ENCODE measurements around the gene ABCC4. TPM values are rescaled to one million over a fixed set of nuclear protein-coding genes. Genes with fewer than 3 reads are reported as not detected.

Gene ABCC4
- polyA plus RNA-seq, 12 donors = 2.2 to 4.9 (median 3.1) TPM; not detected in 1

DNA sequence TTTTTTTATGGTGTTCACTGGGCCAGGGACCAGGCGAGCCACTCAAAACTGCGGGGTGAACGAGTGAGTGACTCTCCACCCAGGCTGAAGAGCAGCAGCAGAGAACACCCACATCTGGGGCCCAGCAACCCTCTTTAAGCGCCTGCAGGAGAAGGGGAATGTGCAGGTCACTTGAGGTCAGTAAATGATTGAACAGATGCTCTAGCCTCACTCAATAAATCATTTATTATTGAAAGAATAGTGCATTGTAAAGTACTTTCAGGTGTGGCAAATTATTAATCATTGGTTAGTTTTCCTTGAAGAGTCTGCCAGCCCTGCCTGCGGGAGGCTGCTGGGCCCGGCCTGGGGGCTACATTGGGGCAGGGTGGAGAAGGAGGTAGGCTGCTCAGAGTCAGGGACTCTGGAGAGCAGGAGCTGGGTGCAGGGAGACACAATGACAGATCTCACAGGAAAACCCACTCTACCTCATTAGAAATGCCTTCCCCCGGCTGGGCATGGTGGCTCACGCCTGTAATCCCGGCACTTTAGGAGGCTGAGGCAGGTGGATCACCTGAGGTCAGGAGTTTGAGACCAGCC lies 42.5 kb downstream of the ABCC4 start:
- DNase-seq = no peak

DNA sequence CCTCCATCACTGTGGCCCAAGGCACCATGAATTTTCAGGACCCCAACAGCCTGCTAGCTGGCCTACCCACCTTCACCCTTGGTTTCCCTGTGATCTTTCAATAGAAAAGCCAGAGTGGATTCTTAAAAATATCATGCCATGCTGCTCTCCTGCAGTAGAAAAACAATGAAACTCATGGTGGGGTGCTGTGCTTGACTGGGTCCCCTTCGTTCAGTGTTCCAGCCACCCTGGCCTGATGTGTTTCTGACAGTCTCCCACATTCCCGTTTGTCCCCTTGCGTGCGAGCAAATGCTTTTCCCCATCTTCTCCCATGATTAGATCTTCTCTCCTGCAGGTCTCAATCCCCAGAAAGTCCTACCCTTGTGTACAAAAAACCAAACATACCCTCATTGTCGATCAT lies 43.2 kb downstream of the ABCC4 start:
- DNase-seq = no peak

DNA sequence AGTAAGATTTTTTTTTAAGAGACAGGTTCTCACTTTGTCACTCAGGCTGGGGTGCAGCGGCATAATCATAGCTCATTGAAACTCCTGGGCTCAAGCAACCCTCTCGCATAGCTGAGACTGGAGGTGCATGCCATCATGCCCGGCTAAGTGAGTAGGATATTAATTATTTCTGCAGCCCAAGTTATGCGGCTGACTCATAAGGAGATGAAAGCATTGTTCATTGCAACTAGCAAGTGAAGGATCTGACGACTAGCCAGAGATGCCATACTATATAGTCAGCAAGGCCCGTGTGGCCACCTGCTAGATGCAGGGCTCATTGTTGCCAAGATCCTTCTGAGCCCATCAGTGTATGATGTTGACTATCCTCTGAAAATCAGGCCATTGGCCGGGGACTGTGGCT lies 45.2 kb downstream of the ABCC4 start:
- DNase-seq = no peak

DNA sequence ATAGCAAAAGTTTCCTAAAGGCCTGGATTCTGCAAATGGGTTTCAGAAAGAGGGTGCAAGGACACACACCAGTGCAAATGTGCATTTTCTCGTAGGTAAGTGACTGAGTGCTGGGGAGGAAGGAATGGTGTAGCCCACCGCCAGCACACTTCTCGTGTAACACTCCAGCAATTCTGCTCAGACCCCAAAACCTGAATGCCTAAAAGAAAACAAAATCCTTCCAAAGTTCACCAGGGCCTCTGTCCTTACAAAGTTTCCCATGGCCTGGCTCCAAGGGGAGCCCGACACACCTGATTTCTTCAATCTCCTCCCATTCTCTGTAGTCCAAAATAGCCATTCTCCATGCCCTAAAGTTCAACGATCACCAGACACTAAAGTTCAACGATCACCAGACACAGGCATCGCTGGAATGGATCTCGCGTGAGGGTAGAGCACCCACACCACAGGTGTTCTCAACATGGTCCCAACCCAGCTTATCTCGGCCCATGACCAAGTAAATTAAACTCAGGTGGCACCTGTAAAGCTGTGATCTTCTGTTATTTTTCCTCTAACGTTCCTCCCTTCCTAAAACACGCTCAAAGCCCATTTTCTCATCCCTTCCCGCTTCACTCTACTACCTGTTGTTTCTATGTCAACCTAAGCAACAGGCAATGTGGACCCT lies 46.0 kb downstream of the ABCC4 start:
- DNase-seq = no peak

DNA sequence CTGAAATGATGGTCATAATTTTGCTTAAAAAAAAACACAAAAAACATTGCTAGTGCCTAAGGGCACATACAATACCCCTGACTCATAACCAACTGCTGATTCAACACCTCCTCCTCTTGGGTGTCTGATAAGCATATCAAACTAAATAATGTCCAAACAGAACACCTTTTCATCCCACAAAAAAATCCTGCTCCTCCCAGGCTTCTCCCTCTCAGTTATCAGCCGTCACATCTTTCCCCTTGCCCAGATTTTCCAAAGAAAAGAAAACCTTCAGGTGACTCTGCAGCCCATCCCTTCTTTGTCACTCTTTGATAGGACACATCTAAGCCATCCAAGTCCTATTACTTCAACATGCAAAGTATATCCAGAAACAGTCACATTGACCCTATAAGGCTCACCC lies 46.9 kb downstream of the ABCC4 start:
- DNase-seq = no peak

DNA sequence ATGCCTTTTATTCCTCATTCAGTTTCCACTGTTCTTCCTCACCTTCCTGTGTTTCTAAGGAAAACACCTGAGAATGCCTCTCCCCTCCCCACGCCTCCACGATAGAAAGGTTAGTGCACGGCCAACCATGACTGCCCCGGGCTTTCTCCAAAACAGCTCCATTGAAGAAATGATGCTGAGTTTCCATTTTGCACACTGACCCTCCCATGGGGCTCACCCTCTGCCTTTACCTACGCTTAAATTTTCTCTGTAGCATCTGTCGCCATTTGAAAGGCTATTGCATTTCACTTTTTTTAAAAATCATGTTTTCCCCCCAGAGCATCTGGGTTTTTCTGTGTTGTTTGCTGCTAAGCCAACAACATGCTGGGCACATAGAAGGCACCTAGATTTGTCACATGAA lies 48.2 kb downstream of the ABCC4 start:
- DNase-seq = no peak

DNA sequence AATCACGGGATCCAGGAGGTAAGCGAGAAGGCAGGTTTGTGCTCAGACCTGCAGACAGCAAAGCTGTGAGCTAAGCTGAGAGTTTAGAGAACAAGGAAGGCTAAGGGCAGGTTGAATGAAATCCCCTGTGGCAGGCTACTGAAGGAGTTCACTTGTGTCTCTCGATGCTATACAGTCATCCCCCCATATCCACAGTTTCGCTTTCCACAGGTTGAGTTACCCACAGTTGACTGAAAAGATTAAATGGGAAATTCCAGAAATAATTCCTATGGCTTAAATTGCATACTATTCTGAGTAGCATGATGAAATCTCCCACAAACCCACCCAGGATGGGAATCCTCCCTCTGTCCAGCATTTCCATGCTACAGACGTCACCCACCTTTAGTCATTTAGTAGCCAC lies 49.6 kb downstream of the ABCC4 start:
- DNase-seq = no peak

DNA sequence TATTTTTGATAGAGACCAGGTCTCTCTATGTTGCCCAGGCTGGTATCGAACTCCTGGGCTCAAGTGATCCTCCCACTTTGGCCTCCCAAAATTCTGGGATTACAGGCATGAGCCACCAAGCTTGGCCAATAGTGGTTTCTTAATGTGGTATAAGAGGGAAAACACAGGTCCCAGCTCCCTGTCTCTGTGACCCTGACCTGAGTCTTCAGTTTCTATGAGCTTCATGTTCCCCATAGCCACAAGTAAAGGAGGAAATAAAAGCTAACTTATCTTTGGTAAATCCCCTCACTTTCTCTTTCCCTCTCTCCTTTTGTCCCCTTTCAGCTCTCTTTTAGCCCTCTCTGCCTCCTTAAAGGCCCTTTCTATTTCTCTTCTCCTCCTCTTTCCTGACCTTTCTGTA lies 50.3 kb downstream of the ABCC4 start:
- no peak for DNase-seq

DNA sequence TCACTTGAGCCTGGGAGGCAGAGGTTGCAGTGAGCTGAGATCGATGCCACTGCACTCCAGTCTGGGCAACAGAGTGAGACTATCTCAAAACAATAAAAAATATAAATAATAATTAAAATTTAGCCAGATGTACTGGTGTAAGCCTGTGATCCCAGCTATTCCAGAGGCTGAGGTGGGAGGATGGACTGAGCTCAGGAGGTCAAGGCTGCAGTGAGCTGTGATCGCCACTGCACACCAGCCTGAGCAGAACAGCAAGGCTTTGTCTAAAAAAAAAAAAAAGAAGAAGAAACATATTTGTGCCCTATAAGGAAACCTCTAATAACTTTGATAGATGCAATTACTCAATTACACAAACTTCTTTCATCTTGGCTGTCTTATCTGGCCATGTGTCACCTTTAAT lies 52.3 kb downstream of the ABCC4 start:
- no peak for DNase-seq

DNA sequence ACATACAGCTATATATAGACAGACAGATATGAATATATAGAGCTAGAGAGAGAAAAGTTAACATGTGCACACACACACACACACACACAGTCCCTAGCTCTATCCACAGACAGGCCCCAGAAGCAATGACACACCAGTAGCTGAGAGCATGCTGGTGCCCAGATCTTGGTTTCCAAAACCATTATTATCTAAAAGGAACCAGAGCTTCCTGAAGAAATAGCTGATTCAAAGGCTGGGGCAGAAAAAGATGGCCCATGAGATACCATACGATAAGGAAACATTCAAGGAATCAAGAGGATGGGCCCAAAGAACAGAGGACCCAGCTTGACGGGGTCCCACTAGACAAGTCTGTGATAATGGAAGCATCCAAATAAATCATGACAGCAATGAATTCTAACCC lies 53.4 kb downstream of the ABCC4 start:
- DNase-seq = no peak

DNA sequence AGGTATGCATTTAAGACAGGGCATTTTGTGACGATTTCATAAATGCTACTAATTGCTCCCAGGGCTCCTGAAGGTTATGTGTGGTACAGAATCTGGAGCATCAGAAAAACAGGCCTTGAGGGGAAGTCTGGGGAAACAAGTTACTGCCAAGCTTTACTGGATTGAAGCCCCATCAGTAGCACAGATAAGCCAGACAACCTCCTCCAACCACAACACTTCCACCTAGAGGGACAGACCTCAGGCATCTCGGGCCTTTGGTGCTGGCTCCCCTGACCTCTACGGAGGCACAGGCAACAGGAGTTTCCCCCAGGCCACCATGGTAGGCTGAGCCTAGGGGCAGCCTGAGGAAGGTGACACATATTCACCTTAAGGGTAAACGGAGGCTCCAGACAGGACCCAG lies 54.1 kb downstream of the ABCC4 start:
- no peak for DNase-seq

DNA sequence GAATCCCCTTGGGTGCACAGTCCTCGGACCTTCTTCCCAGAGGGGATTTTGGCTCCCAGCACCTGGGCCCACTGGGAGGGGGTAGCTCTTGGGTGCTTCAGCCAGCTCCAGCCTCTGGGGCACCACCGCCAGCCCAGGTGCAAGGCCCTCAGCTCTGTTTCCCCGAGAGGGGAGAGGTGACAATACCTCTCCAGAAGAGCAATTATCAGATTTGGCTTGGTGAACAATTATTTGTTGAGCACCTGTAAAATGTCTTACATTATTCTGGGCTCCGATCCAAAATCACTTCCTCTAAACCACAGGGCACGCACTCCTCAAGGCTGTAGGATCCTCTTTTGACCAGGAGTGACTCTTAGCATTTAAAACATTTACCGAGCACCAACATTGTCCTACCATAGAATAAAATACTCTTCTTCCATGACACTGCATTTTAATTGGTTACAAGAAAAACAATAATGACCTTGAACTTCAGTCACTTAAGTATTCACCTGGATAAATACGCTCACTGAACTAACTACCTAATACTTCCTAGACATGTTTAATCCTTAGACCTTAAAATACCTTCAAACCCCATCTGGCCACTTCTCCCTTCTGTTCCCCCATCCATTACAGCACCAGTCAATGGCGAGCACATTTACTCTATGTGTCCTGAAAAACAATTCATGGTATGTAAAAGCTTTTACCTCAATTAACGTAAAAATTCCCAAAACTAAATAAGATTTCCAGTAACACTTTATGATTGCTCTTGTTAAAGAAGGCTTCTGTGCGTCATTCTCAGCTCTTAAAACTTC lies 54.8 kb downstream of the ABCC4 start:
- DNase-seq = no peak

DNA sequence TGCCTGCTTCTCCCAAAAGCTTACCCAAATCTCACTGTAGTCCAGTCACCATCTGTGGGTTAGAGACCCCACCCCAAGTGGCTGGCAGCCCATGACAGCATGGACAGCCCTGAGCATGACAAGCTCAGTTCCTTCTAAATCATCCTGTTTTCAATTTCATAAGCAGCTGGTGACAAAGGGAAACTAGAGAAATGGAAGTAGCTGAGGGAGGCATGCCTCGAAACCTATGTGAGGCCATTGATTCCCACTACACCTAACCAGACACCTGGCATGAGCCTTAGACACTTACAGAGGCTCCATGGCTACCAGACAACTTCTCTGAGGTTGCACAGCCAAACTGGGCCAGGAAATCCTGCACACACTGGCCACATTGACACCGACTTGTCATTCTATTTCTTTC lies 56.2 kb downstream of the ABCC4 start:
- no peak for DNase-seq

DNA sequence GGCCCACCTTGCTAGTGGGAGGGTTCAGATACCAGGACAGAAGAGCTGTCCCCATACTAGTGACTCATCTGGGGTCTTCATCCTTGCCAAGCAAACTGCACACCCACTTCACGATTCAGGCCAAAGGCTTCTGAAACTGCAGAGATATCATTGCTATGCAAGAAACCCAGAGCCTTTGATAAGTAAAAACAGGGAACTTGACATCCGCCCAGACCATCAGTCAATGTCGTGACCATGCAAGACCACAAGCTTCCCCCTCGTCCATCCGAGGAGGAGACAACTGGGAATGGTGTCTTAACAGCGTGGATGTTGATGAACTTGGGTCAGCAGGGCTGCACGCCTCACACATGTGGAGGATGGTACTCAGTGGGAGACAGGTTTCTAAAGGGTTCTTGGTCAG lies 58.0 kb downstream of the ABCC4 start:
- no peak for DNase-seq

DNA sequence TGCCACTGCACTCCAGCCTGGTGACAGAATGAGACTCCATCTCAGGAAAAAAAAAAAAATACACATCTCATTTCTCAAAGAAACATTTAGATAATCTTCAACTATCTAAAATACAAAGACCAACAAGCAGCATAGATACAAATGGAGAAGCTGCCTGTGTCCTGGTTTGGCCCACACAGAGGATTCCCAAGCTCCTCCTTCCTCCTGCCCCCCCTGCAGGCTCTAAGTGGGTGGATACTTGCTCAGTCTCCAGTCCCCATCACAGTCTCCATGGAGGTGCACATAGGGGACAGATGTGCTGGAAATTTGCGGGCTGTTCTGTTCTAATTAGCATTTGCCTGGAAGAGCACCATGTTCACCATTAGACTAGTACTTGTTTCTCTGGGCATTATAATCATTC lies 59.9 kb downstream of the ABCC4 start:
- no peak for DNase-seq

DNA sequence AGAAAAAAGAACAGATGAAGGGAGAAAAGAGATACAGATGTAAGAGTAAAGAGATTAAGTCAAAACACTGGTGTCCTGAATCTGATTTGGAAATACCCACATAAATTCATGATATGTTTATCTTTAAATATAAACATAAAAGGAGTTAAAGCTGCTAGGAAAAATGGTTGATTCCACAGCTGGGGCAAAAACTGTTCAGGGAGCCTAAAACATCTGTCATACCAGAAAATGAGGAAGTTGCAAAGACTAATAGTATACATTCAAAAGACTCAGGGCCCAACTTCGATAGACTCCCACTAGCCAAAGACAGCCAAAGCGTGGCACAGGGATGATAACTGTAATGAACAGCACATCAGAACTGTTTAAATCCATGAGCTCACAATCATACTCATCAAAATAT lies 62.0 kb downstream of the ABCC4 start:
- no peak for DNase-seq

DNA sequence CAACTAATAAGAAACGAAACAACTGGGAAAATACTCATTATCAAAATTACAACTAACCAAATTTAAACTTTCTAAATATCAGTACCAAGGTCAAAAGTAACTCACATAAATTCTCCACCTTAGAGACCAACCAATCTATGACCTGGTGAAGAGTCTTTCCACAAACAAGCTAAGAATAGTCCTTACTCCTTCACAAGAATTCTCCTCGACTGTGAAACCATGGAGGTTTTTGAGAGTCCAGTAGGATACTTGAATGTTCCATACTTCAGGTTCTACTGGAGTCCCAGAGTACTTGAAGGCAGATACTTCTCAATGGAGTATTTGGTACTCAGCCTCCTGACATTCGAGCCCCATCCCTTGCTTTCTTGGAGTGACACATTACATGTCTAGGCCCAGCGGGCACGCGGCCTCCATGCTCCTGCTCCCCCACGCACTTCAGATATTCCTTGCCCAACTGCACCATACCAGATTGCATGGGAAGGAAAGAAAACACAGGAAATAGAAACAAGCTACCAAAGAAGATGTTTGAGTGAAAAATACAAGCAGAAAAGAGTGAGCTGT lies 63.9 kb downstream of the ABCC4 start:
- DNase-seq = no peak

DNA sequence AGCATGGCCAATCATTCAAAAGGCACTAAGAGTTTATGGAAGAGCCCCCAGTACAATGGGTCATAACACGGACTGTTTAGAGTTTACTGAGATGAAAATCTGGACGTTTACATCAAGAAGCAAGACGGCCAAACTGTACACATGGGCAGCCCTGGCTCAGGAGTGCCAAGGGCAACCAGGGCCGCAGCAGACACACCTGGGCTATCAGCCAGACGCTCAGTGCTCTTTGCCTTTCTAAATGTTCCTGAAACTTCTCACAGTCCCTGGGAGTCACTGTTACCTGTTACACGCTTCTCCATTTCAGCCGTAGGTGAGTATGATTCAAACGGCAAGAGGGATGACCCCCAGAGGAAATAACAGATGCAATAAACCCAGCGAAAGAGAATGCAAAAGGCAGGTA lies 64.5 kb downstream of the ABCC4 start:
- DNase-seq = no peak

DNA sequence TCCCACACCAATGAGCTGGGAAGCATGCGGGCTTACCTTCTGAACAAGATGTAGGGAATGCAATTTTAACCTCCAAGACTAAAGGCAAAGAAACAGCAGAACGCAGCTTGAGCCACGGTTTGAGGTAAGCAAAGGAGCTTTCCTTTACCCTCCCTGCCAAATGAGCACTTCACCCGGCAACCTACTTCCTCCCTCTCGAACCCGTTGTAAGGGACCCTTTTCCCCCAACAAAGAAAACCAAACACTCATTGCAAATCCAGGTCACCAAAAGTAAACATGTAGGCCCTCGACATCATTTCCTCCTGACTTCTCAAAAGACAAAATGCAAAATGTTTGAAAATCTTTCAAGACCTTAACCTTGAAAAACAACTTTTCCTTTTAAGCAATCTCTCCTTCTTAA lies 65.3 kb downstream of the ABCC4 start:
- DNase-seq = no peak

DNA sequence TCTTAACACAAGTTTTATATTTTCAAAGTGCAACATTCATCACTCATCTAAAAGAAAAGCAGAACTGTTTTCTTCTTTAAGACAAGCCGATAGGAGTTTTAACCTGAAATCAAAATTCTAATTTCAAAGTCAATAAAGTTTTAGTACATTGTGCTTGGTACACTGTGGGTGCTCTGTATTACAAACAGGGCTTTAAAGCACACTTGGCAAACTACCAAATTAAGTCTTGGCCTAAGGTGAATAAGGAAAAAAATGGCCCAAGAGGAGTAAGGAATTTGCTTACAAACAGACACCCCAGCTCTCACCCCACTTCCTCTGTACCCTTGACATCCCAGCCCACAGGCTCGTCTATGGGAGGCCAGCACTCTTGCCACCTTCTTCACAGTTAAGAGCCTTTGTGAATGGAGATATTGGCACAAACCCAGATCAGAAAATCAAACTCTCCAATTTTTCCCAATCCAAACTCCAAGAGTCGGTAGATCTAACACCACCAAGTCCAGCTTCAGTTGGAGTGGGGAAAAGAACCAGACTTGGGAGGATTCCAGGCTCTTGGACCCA lies 66.0 kb downstream of the ABCC4 start:
- no peak for DNase-seq

DNA sequence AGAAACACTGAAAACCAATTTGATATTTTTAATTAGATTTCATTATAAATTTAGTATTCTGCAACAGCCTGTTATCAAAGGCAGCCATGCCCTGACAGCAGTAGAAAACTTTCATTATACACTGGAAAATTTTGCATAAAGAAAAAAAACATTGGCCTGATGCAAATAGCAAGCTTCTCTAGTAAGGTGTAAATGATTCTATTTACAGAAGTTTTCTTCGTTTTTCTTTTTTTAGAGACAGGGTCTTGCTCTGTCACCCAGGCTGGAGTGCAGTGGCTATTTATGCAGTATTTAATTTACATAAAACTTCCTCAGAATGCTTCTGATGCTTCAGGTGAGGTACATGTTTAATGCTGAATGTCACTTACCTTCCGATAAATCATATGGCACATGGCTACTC lies 67.0 kb downstream of the ABCC4 start:
- no peak for DNase-seq

DNA sequence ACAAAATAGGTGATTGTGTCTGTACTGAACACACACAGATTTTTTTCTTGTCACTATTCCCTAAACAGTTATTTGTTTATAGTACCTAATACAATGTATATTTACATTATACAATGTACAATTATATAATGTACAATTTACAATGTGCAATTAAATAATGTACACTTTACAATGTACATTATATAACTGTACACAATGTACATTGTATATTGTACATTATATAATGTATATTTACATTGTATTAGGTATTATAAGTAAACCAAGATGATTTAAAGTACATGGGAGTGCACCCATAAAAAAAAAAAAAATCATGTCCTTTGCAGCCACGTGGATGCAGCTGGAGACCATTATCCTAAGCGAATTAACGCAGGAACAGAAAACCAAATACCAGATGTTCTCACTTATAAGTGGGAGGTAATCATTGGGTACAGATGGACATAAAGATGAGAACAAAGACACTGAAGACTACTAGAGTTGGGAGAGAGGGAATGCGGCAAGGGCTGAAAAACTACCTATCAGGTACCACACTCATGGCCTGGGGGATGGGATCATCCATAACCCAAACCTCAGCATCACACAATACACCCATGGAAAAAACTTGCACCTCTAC lies 68.1 kb downstream of the ABCC4 start:
- no peak for DNase-seq

Measured in muscle of arm (tissue), 12 donors.